Activated CD8-positive, alpha-beta T cell treated with anti-CD3 and anti-CD28 coated beads for 36 hours (primary cell): ENCODE data around the gene ALDH16A1. TPM values are rescaled to one million over a fixed set of nuclear protein-coding genes. Genes with fewer than 3 reads are reported as not detected.

Source experiments
- ATAC-seq: fragments of 200-7000 bp; cut with Tn5 transposase; one replicate; pipeline ENCODE4 v1.10.0; 2021; ENCODE audit warnings: mild to moderate bottlenecking, moderate library complexity
- CTCF ChIA-PET: fragments of 350-600 bp; sonication (Branson Sonifier 250); formaldehyde crosslinking; loops from one replicate; lab custom pipeline; 2021; ENCODE audit warnings: antibody characterized with exemption; lab: Charles Lee
- POLR2A ChIA-PET: fragments of 350-600 bp; sonication (Branson Sonifier 250); formaldehyde crosslinking; loops from one replicate; lab custom pipeline; 2021; ENCODE audit warnings: antibody characterized with exemption; lab: Charles Lee
- DNase-seq: peaks from one replicate; pipeline ENCODE4 v3.0.0-alpha.2; 2020
- H3K27ac Mint-ChIP-seq: one replicate; pipeline ENCODE4 v1.8.0; 2021; ENCODE audit warnings: mild to moderate bottlenecking, mixed read lengths
- H3K27me3 Mint-ChIP-seq: one replicate; pipeline ENCODE4 v1.8.0; 2021; ENCODE audit warnings: mixed read lengths
- H3K36me3 Mint-ChIP-seq: one replicate; pipeline ENCODE4 v1.8.0; 2021; ENCODE audit warnings: low read depth, mixed read lengths
- H3K4me1 Mint-ChIP-seq: one replicate; pipeline ENCODE4 v1.8.0; 2021; ENCODE audit warnings: low read depth, mixed read lengths
- H3K4me3 Mint-ChIP-seq: one replicate; pipeline ENCODE4 v1.8.0; 2021; ENCODE audit warnings: mild to moderate bottlenecking, moderate library complexity, mixed read lengths
- H3K9me3 Mint-ChIP-seq: one replicate; pipeline ENCODE4 v1.8.0; 2021; ENCODE audit warnings: mixed read lengths
- intact Hi-C: fragments of 100-400 bp; cut with micrococcal nuclease; formaldehyde crosslinking; loops from one replicate; pipeline ENCODE4 v1.10.0; 2022
- total RNA-seq, 2 experiments: library from RNA; stranded (reverse); gene quantifications; one replicate each; pipeline ENCODE4 v1.2.3, GENCODE V29; 2021
- TF ChIP-seq, protein P1 (sequence below): fragments of 200-600 bp; IDR thresholded peaks from one replicate; pipeline ENCODE4 v1.8.0; 2022; ENCODE audit warnings: antibody characterized with exemption, mild to moderate bottlenecking

ALDH16A1 gene
- total RNA-seq, 2 experiments from 2014 or later, result 24.6 to 24.8 TPM

DNA sequence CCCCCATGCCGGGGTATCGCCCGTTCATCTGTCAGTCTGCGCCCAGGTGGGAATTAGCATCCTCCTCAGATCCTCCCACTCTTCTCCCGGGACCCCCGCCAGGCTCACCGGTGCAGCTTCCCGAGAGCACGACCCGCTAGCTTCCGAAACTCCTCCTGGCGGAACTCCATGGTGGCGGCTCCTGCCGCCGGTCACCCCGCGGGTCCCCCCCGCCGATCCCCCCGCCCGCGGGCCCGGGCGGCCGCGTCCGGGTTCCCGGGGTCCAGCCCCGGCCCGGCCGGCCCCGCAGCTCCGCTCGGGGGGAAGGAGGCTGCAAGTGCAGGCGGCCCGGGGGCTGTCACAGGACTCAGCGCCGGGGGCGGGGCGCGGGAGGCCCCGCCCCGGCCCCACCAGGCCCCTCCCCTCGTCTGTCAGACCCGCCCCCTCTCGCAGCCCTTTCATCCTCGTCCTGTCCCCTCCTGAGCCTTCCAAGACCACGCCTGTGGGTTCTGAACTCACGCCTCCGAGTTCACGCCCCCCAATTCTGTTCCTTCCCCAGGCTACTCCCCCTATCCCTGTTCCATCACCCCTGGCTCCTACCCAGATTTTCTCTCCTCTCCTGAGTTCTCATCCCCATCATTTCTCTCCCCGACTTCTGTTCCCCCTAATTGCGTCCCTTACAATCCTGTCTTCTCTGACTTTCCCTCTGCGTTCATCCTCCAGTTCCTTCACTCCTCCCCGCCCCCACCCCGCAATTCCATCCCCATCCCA is 11.6 kb upstream of the ALDH16A1 start, which contains the start of gene SLC17A7:
SLC17A7 (minus strand) TSS at position 318 of the 750 bp plus-strand sequence; CDS start at position 170, 148 bp downstream.
- TF ChIP-seq, protein P1, sequence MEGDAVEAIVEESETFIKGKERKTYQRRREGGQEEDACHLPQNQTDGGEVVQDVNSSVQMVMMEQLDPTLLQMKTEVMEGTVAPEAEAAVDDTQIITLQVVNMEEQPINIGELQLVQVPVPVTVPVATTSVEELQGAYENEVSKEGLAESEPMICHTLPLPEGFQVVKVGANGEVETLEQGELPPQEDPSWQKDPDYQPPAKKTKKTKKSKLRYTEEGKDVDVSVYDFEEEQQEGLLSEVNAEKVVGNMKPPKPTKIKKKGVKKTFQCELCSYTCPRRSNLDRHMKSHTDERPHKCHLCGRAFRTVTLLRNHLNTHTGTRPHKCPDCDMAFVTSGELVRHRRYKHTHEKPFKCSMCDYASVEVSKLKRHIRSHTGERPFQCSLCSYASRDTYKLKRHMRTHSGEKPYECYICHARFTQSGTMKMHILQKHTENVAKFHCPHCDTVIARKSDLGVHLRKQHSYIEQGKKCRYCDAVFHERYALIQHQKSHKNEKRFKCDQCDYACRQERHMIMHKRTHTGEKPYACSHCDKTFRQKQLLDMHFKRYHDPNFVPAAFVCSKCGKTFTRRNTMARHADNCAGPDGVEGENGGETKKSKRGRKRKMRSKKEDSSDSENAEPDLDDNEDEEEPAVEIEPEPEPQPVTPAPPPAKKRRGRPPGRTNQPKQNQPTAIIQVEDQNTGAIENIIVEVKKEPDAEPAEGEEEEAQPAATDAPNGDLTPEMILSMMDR, result no peak
- H3K4me1 Mint-ChIP-seq, result peaks cover 28% of the 10 kb centered on the region
- ATAC-seq (peak; percentile 37), DNase-seq (peak; percentile 70)
- ChIA-PET POLR2A (interaction anchor here (1.5 to 2.3 kb wide), 3 partner anchors 11 to 50 kb away, joined by 4 to 11 read pairs (median 6); partner anchors contain the start of genes ALDH16A1 and PIH1D1), CTCF (interaction anchor here (1.0 to 2.0 kb wide), 4 partner anchors 34 to 215 kb away, joined by 3 to 13 read pairs (median 3); no protein-coding TSS in a partner anchor)
- peaks cover 2% of the 10 kb centered on the region for H3K36me3 Mint-ChIP-seq
- H3K27ac Mint-ChIP-seq, result no peak within 1 kb of the TSS
- peaks cover 57% of the 10 kb centered on the region for H3K27me3 Mint-ChIP-seq
- intact Hi-C loops, result loop anchor here (5.0 to 10.0 kb wide), 2 partner anchors 49 to 177 kb away; no protein-coding TSS in a partner anchor
- H3K9me3 Mint-ChIP-seq, result no peaks in the 10 kb centered on the region
- H3K4me3 Mint-ChIP-seq, result peak within 1 kb of the TSS; percentile 74

DNA sequence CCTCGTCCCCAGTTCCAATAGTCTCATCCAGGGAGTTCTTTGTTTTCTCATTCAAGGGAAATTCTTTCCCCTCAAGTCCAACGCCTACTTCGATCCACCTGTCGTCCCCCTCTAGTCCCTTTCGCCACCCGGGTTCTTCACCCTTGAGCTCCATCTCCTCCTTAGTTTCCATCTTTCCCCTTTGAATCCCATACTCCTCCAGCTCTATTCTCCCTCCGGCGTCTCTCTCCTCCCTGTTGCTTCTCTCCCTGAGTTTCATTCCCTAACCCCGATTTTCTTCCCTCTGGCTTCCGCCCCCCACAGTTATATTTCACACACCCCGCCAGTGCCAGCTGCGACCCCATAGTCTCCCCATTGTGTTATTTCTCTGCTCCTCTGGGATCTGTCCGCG is 11.1 kb upstream of the ALDH16A1 start:
- TF ChIP-seq, protein P1, result no peak
- Mint-ChIP-seq H3K4me1 (peaks cover 27% of the 10 kb centered on the region), H3K9me3 (no peaks in the 10 kb centered on the region), H3K27me3 (peaks cover 51% of the 10 kb centered on the region), H3K36me3 (peaks cover 3% of the 10 kb centered on the region), H3K4me3 (peak overlapping the region; percentile 74), H3K27ac (no peak overlapping the region)
- POLR2A ChIA-PET, result interaction anchor here (1.5 to 2.3 kb wide), 2 partner anchors 10 to 50 kb away, joined by 6 to 11 read pairs; partner anchors contain the start of genes ALDH16A1 and PIH1D1
- ATAC-seq (no peak), DNase-seq (no peak)
- CTCF ChIA-PET, result interaction anchor here (1.0 to 2.0 kb wide), 4 partner anchors 33 to 216 kb away, joined by 3 to 13 read pairs (median 3); no protein-coding TSS in a partner anchor
- intact Hi-C loops, result loop anchor here (5.0 to 10.0 kb wide), 2 partner anchors 50 to 177 kb away; no protein-coding TSS in a partner anchor

DNA sequence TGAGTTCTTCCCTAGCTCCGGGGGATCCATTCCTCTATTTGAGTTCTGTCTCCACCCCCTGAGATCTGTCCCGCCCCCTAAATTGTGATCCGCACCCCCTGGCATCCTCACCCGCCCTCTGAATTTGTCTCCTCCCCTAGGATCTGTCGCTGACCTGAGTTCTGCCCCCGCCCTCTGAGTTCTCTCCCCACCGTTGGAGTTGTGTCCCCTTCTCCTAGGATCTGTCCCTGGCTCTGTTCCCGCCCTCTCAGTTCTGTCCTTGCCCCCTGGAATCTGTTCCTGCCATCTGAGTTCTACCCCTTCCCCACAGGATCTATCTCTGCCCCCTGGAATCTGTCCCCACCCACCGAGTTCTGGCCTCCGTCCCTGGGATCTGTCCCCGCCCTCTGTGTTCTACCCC is 10.7 kb upstream of the ALDH16A1 start:
- CTCF ChIA-PET, result interaction anchor here (0.5 to 2.0 kb wide), 6 partner anchors 31 to 216 kb away, joined by 3 to 13 read pairs (median 3); partner anchors contain the start of gene FLT3LG
- Mint-ChIP-seq H3K27ac (no peak overlapping the region), H3K27me3 (peaks cover 49% of the 10 kb centered on the region), H3K9me3 (no peaks in the 10 kb centered on the region), H3K4me1 (peaks cover 29% of the 10 kb centered on the region), H3K36me3 (peaks cover 5% of the 10 kb centered on the region), H3K4me3 (peak overlapping the region; percentile 74)
- TF ChIP-seq, protein P1, result no peak
- POLR2A ChIA-PET, result interaction anchor here (1.5 to 2.3 kb wide), 2 partner anchors 10 to 51 kb away, joined by 6 to 11 read pairs; partner anchors contain the start of genes ALDH16A1 and PIH1D1
- DNase-seq, result peak; percentile 53
- ATAC-seq, result no peak
- intact Hi-C loops, result loop anchor here (5.0 to 10.0 kb wide), 2 partner anchors 50 to 178 kb away; no protein-coding TSS in a partner anchor

DNA sequence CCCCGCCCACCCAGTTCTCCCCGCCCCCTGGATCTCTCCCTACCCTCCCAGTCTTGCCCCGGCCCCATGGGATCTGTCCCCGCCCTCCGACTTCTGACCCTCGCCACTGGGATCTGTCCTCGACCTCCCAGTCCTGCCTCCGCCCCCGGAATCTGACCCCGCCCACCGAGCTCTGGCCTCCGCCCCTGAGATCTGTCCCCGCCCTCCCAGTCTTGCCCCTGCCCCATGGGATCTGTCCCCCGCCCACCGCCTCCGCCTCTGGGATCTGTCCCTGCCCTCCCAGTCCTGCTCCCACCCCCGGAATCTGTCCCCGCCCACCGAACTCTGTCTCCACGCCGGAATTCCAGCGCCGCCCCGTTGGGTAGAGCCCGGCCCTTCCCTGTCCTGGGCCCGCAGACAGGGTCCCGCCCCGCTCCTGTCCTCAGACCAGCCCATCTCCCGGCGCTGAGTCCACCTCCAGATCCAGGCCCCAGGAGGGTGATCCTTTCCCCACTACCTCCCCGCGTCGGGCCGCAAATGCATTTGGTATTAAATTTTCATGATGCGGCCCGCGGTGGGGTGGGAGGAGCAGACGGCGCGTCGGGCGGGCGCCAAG is 10.2 kb upstream of the ALDH16A1 start:
- H3K4me3 Mint-ChIP-seq, result peak overlapping the region; percentile 74
- H3K4me1 Mint-ChIP-seq, result peaks cover 33% of the 10 kb centered on the region
- peak; percentile 75 for DNase-seq
- ATAC-seq, result peak; percentile 18
- intact Hi-C loops, result loop anchor here (5.0 to 10.0 kb wide), 2 partner anchors 51 to 178 kb away; no protein-coding TSS in a partner anchor
- ChIA-PET POLR2A (interaction anchor here (0.6 to 2.3 kb wide), 3 partner anchors 9 to 51 kb away, joined by 3 to 11 read pairs (median 6); partner anchors contain the start of genes ALDH16A1 and PIH1D1), CTCF (interaction anchor here (0.5 to 2.0 kb wide), 6 partner anchors 9 to 217 kb away, joined by 3 to 13 read pairs (median 3); partner anchors contain the start of genes FLT3LG and PIH1D1)
- H3K9me3 Mint-ChIP-seq, result no peaks in the 10 kb centered on the region
- H3K36me3 Mint-ChIP-seq, result peaks cover 8% of the 10 kb centered on the region
- TF ChIP-seq, protein P1, result no peak
- H3K27ac Mint-ChIP-seq, result peak overlapping the region; percentile 83
- peaks cover 44% of the 10 kb centered on the region for H3K27me3 Mint-ChIP-seq
